Dedifferentiated amniotic fluid mesenchymal stem cell (primary cell): Measurements from ENCODE around the gene CUTC.
"Not testable (repeated sequence)": the region's sequence is repeated elsewhere in the genome, so short reads cannot be mapped to it uniquely, and the experiment has no call there.

Experiments
- DNase-seq: peaks from one replicate; pipeline ENCODE4 v3.0.0-alpha.2; 2016; ENCODE audit errors: extremely low spot score

CUTC gene

GRCh38 chr10:99732033-99732842 lies at the start of gene CUTC, which contains the start of gene COX15:
Gene CUTC (plus strand): TSS chr10:99732234. CDS start chr10:99732349, 115 bp downstream.
Gene COX15 (minus strand): TSS chr10:99732127. CDS start chr10:99732049, 78 bp downstream.
- peak; percentile 95 for DNase-seq

- no peak for DNase-seq
Observed at GRCh38 chr10:99682752-99683151, 49.3 kb upstream of the CUTC start.

- DNase-seq: no peak
Observed at GRCh38 chr10:99685597-99685967, 46.5 kb upstream of the CUTC start.

GRCh38 chr10:99689461-99689860 lies 42.6 kb upstream of the CUTC start:
- no peak for DNase-seq

GRCh38 chr10:99693933-99694583 lies 38.0 kb upstream of the CUTC start:
- DNase-seq: peak; percentile 80

- peak; percentile 47 for DNase-seq
Observed at GRCh38 chr10:99695761-99696160, 36.3 kb upstream of the CUTC start.

- DNase-seq: no peak
Observed at GRCh38 chr10:99698504-99699080, 33.4 kb upstream of the CUTC start.

- no peak for DNase-seq
Observed at GRCh38 chr10:99700649-99701048, 31.4 kb upstream of the CUTC start.

GRCh38 chr10:99708428-99709012 lies 23.5 kb upstream of the CUTC start:
- DNase-seq: peak; percentile 32

GRCh38 chr10:99709480-99710229 lies 22.4 kb upstream of the CUTC start:
- peak; percentile 30 for DNase-seq

GRCh38 chr10:99711129-99711719 lies 20.8 kb upstream of the CUTC start:
- peak; percentile 85 for DNase-seq

GRCh38 chr10:99714446-99714845 lies 17.6 kb upstream of the CUTC start:
- no peak for DNase-seq

GRCh38 chr10:99720387-99720786 lies 11.6 kb upstream of the CUTC start:
- no peak for DNase-seq

GRCh38 chr10:99730026-99730425 lies 2.0 kb upstream of the CUTC start:
- no peak for DNase-seq

- no peak for DNase-seq
Observed at GRCh38 chr10:99731306-99732032, 565 bp upstream of the CUTC start.

GRCh38 chr10:99733366-99733765 lies 1.3 kb downstream of the CUTC start:
- no peak for DNase-seq

- not testable (repeated sequence) for DNase-seq
Observed at GRCh38 chr10:99734111-99734510, 2.1 kb downstream of the CUTC start.

- DNase-seq: no peak
Observed at GRCh38 chr10:99740260-99740659, 8.2 kb downstream of the CUTC start.

GRCh38 chr10:99740933-99741559 lies 9.0 kb downstream of the CUTC start:
- no peak for DNase-seq

GRCh38 chr10:99742254-99742653 lies 10.2 kb downstream of the CUTC start:
- DNase-seq: peak; percentile 80
